Panc1 (cell line): Measurements from ENCODE around the gene AUH. TPM values are rescaled to one million over a fixed set of nuclear protein-coding genes. Genes with fewer than 3 reads are reported as not detected.

ENCODE experiments used
- ATAC-seq: fragments of 200-7000 bp; cut with Tn5 transposase; 2 replicates; pipeline ENCODE4 v1.9.1; 2020; ENCODE audit warnings: mild to moderate bottlenecking, moderate library complexity
- BruUV-seq: library from RNA; stranded (reverse); fragments of 400-500 nt; replicated peaks from 2 replicates; lab custom pipeline; 2021; lab: Mats Ljungman, UMichigan
- CTCF ChIA-PET: fragments of 300-600 bp; sonication (Branson Sonifier 250); formaldehyde crosslinking; loops from one replicate; lab custom pipeline; 2022; ENCODE audit warnings: antibody characterized with exemption; lab: Charles Lee
- POLR2A ChIA-PET: fragments of 300-600 bp; sonication (Branson Sonifier 250); formaldehyde crosslinking; loops from one replicate; lab custom pipeline; 2022; ENCODE audit warnings: antibody characterized with exemption; lab: Charles Lee
- DNase-seq: peaks from one replicate; pipeline ENCODE4 v3.0.0-alpha.2; 2010; ENCODE audit warnings: low read depth, low spot score
- H3K27ac ChIP-seq: 2 replicates; pipeline ENCODE4 v1.5.1; 2011; ENCODE audit warnings: mild to moderate bottlenecking, low read length, inconsistent platforms
- H3K27me3 ChIP-seq: fragments of 200-500 bp; sonication (Bioruptor generic); 2 replicates; pipeline ENCODE4 v1.6.0; 2014; ENCODE audit warnings: low read length, inconsistent platforms; ENCODE audit not compliant: control insufficient read depth, insufficient read depth
- H3K36me3 ChIP-seq: fragments of 200-500 bp; sonication (Bioruptor generic); 2 replicates; pipeline ENCODE4 v1.5.1; 2014; ENCODE audit warnings: inconsistent platforms, mild to moderate bottlenecking, low read length, moderate library complexity; ENCODE audit not compliant: control insufficient read depth, insufficient read depth
- H3K4me1 ChIP-seq: 2 replicates; pipeline ENCODE4 v1.5.1; 2011; ENCODE audit warnings: inconsistent platforms, mild to moderate bottlenecking, low read length, moderate library complexity; ENCODE audit not compliant: control insufficient read depth, insufficient read depth
- H3K4me3 ChIP-seq, 2 experiments: 2 replicates each; pipeline ENCODE4 v1.5.1; 2011 to 2012; ENCODE audit warnings: low read depth in 2 of 2, low read length in 2 of 2, mild to moderate bottlenecking in 2 of 2, inconsistent platforms in 1 of 2, moderate library complexity in 1 of 2
- H3K9me3 ChIP-seq: fragments of 200-500 bp; sonication (Bioruptor generic); 2 replicates; pipeline ENCODE4 v1.5.1; 2014; ENCODE audit warnings: low read depth, mild to moderate bottlenecking, inconsistent platforms, low read length, moderate library complexity; ENCODE audit not compliant: control insufficient read depth, insufficient read depth
- POLR2AphosphoS5 ChIP-seq: IDR thresholded peaks from 2 replicates; pipeline ENCODE4 v1.6.1; 2012; ENCODE audit warnings: mild to moderate bottlenecking, low read depth, low read length, moderate library complexity
- SIN3A ChIP-seq: IDR thresholded peaks from 2 replicates; pipeline ENCODE4 v1.6.1; 2012; ENCODE audit warnings: low read depth, mild to moderate bottlenecking, low read length, moderate library complexity, borderline replicate concordance; ENCODE audit not compliant: insufficient read depth
- TCF7L2 ChIP-seq: IDR thresholded peaks from 2 replicates; pipeline ENCODE4 v1.6.1; 2011; ENCODE audit warnings: mild to moderate bottlenecking, low read depth, low read length, inconsistent platforms
- in situ Hi-C: cut with HindIII; loops from 2 replicates; pipeline ENCODE4 v1.10.0; 2016; ENCODE audit warnings: low sequenced_read_pairs, low pct_unique_long_range_greater_than_20kb
- intact Hi-C: fragments of 100-400 bp; cut with micrococcal nuclease; formaldehyde crosslinking; loops from one replicate; pipeline ENCODE4 v1.10.0; 2022; ENCODE audit not compliant: unreplicated experiment
- total RNA-seq: library from RNA; stranded (reverse); gene quantifications from one replicate; pipeline ENCODE4 v1.2.1, GENCODE V29; 2021; ENCODE audit not compliant: unreplicated experiment
- TF ChIP-seq, protein P1 (sequence below): fragments of 450-650 bp; IDR thresholded peaks from 2 replicates; pipeline ENCODE4 v1.5.1; 2017; ENCODE audit warnings: mild to moderate bottlenecking
- TF ChIP-seq, protein P2 (sequence below), 2 experiments: IDR thresholded peaks; 2 replicates each; pipeline ENCODE4 v1.6.1; 2011 to 2012; ENCODE audit warnings: low read depth in 2 of 2, control low read depth in 1 of 2, low read length in 1 of 2, mild to moderate bottlenecking in 1 of 2, moderate library complexity in 1 of 2; ENCODE audit not compliant: insufficient read depth in 1 of 2

AUH gene
- total RNA-seq, 1 experiment from 2014 or later, result 7.7 TPM

DNA sequence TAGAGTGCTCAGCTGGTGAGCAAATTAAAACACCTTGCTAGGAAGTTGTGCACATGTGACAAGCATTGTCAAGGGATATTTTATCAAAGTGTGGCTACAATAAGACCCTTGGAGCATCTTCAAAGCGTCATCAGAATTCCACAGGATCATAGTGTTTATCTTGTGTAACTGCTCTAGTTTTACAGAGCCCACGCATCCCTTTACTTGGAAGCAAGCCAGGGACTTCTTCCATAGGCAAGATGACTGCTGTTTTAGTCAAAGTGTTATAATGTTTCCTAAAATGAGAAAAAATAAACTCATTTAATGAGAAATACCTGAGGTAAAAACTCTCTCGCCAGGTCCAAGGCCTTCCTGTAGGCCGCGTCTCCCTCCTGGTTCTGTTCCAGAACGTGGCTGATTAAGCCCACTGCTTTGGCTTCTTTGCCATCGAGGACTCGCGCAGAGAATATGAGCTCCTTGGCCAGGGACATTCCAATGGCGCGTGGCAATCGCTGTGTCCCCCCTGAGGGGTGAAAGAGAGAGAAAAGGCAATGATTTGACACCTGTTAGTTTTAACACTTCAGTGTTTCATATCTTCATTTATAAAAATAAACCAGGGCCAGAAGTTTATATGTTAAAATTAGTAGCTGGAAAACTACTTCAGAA, 141.1 kb downstream of the AUH start:
- no peaks in the 10 kb centered on the region for H3K4me1 ChIP-seq
- in situ Hi-C loops, result no loop called here
- ChIA-PET POLR2A (no interaction called here), CTCF (no interaction called here)
- TF ChIP-seq POLR2AphosphoS5 (no peak), TCF7L2 (no peak), SIN3A (no peak)
- TF ChIP-seq, protein P1, sequence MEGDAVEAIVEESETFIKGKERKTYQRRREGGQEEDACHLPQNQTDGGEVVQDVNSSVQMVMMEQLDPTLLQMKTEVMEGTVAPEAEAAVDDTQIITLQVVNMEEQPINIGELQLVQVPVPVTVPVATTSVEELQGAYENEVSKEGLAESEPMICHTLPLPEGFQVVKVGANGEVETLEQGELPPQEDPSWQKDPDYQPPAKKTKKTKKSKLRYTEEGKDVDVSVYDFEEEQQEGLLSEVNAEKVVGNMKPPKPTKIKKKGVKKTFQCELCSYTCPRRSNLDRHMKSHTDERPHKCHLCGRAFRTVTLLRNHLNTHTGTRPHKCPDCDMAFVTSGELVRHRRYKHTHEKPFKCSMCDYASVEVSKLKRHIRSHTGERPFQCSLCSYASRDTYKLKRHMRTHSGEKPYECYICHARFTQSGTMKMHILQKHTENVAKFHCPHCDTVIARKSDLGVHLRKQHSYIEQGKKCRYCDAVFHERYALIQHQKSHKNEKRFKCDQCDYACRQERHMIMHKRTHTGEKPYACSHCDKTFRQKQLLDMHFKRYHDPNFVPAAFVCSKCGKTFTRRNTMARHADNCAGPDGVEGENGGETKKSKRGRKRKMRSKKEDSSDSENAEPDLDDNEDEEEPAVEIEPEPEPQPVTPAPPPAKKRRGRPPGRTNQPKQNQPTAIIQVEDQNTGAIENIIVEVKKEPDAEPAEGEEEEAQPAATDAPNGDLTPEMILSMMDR, result no peak
- TF ChIP-seq, protein P2, sequence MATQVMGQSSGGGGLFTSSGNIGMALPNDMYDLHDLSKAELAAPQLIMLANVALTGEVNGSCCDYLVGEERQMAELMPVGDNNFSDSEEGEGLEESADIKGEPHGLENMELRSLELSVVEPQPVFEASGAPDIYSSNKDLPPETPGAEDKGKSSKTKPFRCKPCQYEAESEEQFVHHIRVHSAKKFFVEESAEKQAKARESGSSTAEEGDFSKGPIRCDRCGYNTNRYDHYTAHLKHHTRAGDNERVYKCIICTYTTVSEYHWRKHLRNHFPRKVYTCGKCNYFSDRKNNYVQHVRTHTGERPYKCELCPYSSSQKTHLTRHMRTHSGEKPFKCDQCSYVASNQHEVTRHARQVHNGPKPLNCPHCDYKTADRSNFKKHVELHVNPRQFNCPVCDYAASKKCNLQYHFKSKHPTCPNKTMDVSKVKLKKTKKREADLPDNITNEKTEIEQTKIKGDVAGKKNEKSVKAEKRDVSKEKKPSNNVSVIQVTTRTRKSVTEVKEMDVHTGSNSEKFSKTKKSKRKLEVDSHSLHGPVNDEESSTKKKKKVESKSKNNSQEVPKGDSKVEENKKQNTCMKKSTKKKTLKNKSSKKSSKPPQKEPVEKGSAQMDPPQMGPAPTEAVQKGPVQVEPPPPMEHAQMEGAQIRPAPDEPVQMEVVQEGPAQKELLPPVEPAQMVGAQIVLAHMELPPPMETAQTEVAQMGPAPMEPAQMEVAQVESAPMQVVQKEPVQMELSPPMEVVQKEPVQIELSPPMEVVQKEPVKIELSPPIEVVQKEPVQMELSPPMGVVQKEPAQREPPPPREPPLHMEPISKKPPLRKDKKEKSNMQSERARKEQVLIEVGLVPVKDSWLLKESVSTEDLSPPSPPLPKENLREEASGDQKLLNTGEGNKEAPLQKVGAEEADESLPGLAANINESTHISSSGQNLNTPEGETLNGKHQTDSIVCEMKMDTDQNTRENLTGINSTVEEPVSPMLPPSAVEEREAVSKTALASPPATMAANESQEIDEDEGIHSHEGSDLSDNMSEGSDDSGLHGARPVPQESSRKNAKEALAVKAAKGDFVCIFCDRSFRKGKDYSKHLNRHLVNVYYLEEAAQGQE (IDR thresholded peaks at IDR 0.05; ENCODE audit: insufficient read depth in 1 of 2, low read depth in 2 of 2, low read length in 1 of 2), result no peak
- no TSS peak for BruUV-seq
- H3K36me3 ChIP-seq, result no peaks in the 10 kb centered on the region
- H3K27ac ChIP-seq, result no peak overlapping the region
- ATAC-seq, result no peak
- H3K4me3 ChIP-seq, result no peak overlapping the region
- H3K9me3 ChIP-seq, result 0 out of 2 replicates have a peak, but pooled peaks cover 4% of the 10 kb centered on the region
- no peak for DNase-seq
- intact Hi-C loops, result no loop called here
- no peaks in the 10 kb centered on the region for H3K27me3 ChIP-seq

DNA sequence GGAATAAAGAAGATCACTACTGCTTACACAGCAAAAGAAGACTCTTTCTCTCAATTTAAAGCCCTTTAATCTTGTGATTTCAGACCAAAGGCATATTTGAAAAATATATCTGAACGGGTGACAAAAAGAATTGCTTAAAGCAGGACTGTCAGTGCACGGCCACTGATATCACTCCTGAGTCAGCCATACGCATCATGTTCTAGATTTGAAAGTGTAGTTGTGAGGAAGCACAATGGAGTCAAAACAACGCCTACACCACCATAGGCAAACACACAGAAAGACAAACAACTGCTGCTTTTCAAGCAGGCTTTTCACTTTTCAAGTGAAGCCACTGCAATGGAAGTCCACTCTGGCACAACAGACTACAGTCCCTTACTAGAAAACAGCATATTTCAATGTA, 141.7 kb downstream of the AUH start:
- in situ Hi-C loops, result no loop called here
- TF ChIP-seq, protein P2 (IDR thresholded peaks at IDR 0.05; ENCODE audit: insufficient read depth in 1 of 2, low read depth in 2 of 2, low read length in 1 of 2), result no peak
- TF ChIP-seq, protein P1, result no peak
- TF ChIP-seq SIN3A (no peak), TCF7L2 (no peak), POLR2AphosphoS5 (no peak)
- Histone ChIP-seq H3K27me3 (no peaks in the 10 kb centered on the region), H3K9me3 (0 out of 2 replicates have a peak, but pooled peaks cover 4% of the 10 kb centered on the region), H3K36me3 (no peaks in the 10 kb centered on the region), H3K27ac (no peak overlapping the region), H3K4me3 (no peak overlapping the region), H3K4me1 (no peaks in the 10 kb centered on the region)
- ChIA-PET CTCF (no interaction called here), POLR2A (no interaction called here)
- ATAC-seq (no peak), DNase-seq (no peak)
- intact Hi-C loops, result no loop called here
- no TSS peak for BruUV-seq
